ENCODE measurements around the gene KRTAP5-8. TPM values are rescaled to one million over a fixed set of nuclear protein-coding genes. Genes with fewer than 3 reads are reported as not detected.
A peak's percentile ranks its signal among the peaks of the same experiment; 100 is the strongest.
"Not testable (repeated sequence)": the region's sequence is repeated elsewhere in the genome, so short reads cannot be mapped to it uniquely, and the experiment has no call there.

The KRTAP5-8 gene
- total and polyA plus RNA-seq, 8 donors, result 0.14 to 0.46 (median 0.35) TPM; not detected in 5

GRCh38 chr11:71580057-71581003 lies 42.5 kb downstream of the KRTAP5-8 start:
- H3K4me1 ChIP-seq, result no peaks in the 10 kb centered on the region
- 4% methylated on average over 8 of the region's 8 CpGs for WGBS, 2 donors
- peak; percentile 95 to 99 (median 97) for ATAC-seq

GRCh38 chr11:71581826-71582225 lies 44.0 kb downstream of the KRTAP5-8 start:
- WGBS, 2 donors, result 73 to 77% methylated on average over 4 of the region's 4 CpGs
- Histone ChIP-seq H3K27ac (no peak overlapping the region), H3K36me3 (no peaks in the 10 kb centered on the region), H3K9me3 (no peaks in the 10 kb centered on the region), H3K27me3 (no peaks in the 10 kb centered on the region), H3K4me3 (no peak overlapping the region), H3K4me1 (no peaks in the 10 kb centered on the region)
- DNase-seq (no peak), FAIRE-seq (no peak), ATAC-seq (no peak)
- no peak for TF ChIP-seq CTCF (IDR thresholded peaks at IDR 0.05)
- intact Hi-C loops (cut with DNase I), result no loop called here

More at GRCh38 chr11:71580057-71581003, 42.5 kb downstream of the KRTAP5-8 start:
- Histone ChIP-seq H3K27ac (no peak overlapping the region), H3K9me3 (no peaks in the 10 kb centered on the region), H3K27me3 (no peaks in the 10 kb centered on the region), H3K4me3 (no peak overlapping the region), H3K36me3 (no peaks in the 10 kb centered on the region)
- intact Hi-C loops (cut with DNase I), result no loop called here
- peak; percentile 73 to 85 (median 75) for TF ChIP-seq CTCF (IDR thresholded peaks at IDR 0.05)
- DNase-seq (peak in 4 of 6 donors; percentile 71 to 78 (median 74)), FAIRE-seq (no peak)

- Histone ChIP-seq H3K27me3 (no peaks in the 10 kb centered on the region), H3K9me3 (no peaks in the 10 kb centered on the region), H3K27ac (no peak within 1 kb of the TSS), H3K4me1 (no peaks in the 10 kb centered on the region), H3K36me3 (no peaks in the 10 kb centered on the region), H3K4me3 (no peak within 1 kb of the TSS)
- FAIRE-seq, result no peak
- 65 to 86% methylated on average over 3 of the region's 3 CpGs for WGBS, 2 donors
- DNase-seq, result no peak
- TF ChIP-seq CTCF (IDR thresholded peaks at IDR 0.05), result no peak
- ATAC-seq, result no peak
- intact Hi-C loops (cut with DNase I), result no loop called here
Measured at GRCh38 chr11:71582309-71582895, 44.6 kb downstream of the KRTAP5-8 start, which contains the start of gene KRTAP5-11. KRTAP5-11 (minus strand) TSS chr11:71582875; CDS start chr11:71582837, 38 bp downstream.

GRCh38 chr11:71582969-71583368 lies 45.1 kb downstream of the KRTAP5-8 start:
- H3K27me3 ChIP-seq; ATAC-seq; H3K4me1 ChIP-seq; H3K9me3 ChIP-seq; DNase-seq; H3K27ac ChIP-seq; H3K36me3 ChIP-seq; FAIRE-seq; intact Hi-C loops (cut with DNase I); H3K4me3 ChIP-seq: not testable (repeated sequence)
- WGBS, 2 donors, result 92 to 93% methylated on average over 2 of the region's 2 CpGs

- H3K27me3 ChIP-seq; H3K9me3 ChIP-seq; H3K4me1 ChIP-seq; H3K36me3 ChIP-seq; H3K27ac ChIP-seq; DNase-seq; ATAC-seq; intact Hi-C loops (cut with DNase I); H3K4me3 ChIP-seq; FAIRE-seq: not testable (repeated sequence)
- 66 to 83% methylated on average over 5 of the region's 5 CpGs for WGBS, 2 donors
Measured at GRCh38 chr11:71585673-71586072, 47.8 kb downstream of the KRTAP5-8 start.

- not testable (repeated sequence) for FAIRE-seq, H3K4me3 ChIP-seq
Measured at GRCh38 chr11:71588314-71588713, 50.5 kb downstream of the KRTAP5-8 start.

More at GRCh38 chr11:71588314-71588713, 50.5 kb downstream of the KRTAP5-8 start:
- peak overlapping the region in 1 of 4 donors; percentile 36 for H3K27ac ChIP-seq
- peak in 3 of 6 donors; percentile 38 to 51 (median 39) for DNase-seq
- ATAC-seq; intact Hi-C loops (cut with DNase I); H3K4me1 ChIP-seq; H3K36me3 ChIP-seq; H3K9me3 ChIP-seq; H3K27me3 ChIP-seq: not testable (repeated sequence)
- 14 to 18% methylated on average over 4 of the region's 4 CpGs for WGBS, 2 donors

Other genes starting within 250 kb of the KRTAP5-8 start
- 10 to 100 TPM in 4 of 6 donors, 1 to 10 TPM in 2; 5.7 to 19.8 (median 13.5) TPM for gene DHCR7, start 89.6 kb upstream of the KRTAP5-8 start, total RNA-seq
- gene DHCR7, start 89.6 kb upstream of the KRTAP5-8 start, polyA plus RNA-seq, result 10 to 100 TPM in 1 of 2 donors, 1 to 10 TPM in 1; 7.0 to 10.1 TPM
- gene NADSYN1, start 84.8 kb upstream of the KRTAP5-8 start, total RNA-seq, result 10 to 100 TPM; 18.4 to 46.3 (median 26.7) TPM
- 10 to 100 TPM; 64.8 to 77.3 TPM for gene NADSYN1, start 84.8 kb upstream of the KRTAP5-8 start, polyA plus RNA-seq
- gene KRTAP5-7, start 10.8 kb upstream of the KRTAP5-8 start, total RNA-seq, result under 1 TPM in 3 of 6 donors, not detected in 3; 0.12 to 0.19 (median 0.12) TPM
- under 1 TPM in 1 of 2 donors, not detected in 1; 0.15 TPM for gene KRTAP5-7, start 10.8 kb upstream of the KRTAP5-8 start, polyA plus RNA-seq
- under 1 TPM in 5 of 6 donors, not detected in 1; 0.14 to 0.20 (median 0.19) TPM for gene KRTAP5-9, start 10.4 kb downstream of the KRTAP5-8 start, total RNA-seq
- gene KRTAP5-9, start 10.4 kb downstream of the KRTAP5-8 start, polyA plus RNA-seq, result 1 to 10 TPM in 1 of 2 donors, under 1 TPM in 1; 0.38 to 1.0 TPM
- gene KRTAP5-10, start 27.5 kb downstream of the KRTAP5-8 start, total RNA-seq, result under 1 TPM in 1 of 6 donors, not detected in 5; 0.24 TPM
- gene KRTAP5-10, start 27.5 kb downstream of the KRTAP5-8 start, polyA plus RNA-seq, result under 1 TPM; 0.31 to 0.53 TPM
- gene KRTAP5-11, start 44.9 kb downstream of the KRTAP5-8 start, total RNA-seq, result not detected
- gene KRTAP5-11, start 44.9 kb downstream of the KRTAP5-8 start, polyA plus RNA-seq, result under 1 TPM in 1 of 2 donors, not detected in 1; 0.28 TPM